GM19099 (cell line): ENCODE results near the gene ANGPTL4.

Source experiments
- POLR2A ChIP-seq: IDR thresholded peaks from 3 replicates; pipeline ENCODE4 v1.6.1; 2011; ENCODE audit warnings: low read depth; ENCODE audit not compliant: insufficient read length; ENCODE audit errors: extremely low read depth

The ANGPTL4 gene, protein sequence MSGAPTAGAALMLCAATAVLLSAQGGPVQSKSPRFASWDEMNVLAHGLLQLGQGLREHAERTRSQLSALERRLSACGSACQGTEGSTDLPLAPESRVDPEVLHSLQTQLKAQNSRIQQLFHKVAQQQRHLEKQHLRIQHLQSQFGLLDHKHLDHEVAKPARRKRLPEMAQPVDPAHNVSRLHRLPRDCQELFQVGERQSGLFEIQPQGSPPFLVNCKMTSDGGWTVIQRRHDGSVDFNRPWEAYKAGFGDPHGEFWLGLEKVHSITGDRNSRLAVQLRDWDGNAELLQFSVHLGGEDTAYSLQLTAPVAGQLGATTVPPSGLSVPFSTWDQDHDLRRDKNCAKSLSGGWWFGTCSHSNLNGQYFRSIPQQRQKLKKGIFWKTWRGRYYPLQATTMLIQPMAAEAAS

DNA sequence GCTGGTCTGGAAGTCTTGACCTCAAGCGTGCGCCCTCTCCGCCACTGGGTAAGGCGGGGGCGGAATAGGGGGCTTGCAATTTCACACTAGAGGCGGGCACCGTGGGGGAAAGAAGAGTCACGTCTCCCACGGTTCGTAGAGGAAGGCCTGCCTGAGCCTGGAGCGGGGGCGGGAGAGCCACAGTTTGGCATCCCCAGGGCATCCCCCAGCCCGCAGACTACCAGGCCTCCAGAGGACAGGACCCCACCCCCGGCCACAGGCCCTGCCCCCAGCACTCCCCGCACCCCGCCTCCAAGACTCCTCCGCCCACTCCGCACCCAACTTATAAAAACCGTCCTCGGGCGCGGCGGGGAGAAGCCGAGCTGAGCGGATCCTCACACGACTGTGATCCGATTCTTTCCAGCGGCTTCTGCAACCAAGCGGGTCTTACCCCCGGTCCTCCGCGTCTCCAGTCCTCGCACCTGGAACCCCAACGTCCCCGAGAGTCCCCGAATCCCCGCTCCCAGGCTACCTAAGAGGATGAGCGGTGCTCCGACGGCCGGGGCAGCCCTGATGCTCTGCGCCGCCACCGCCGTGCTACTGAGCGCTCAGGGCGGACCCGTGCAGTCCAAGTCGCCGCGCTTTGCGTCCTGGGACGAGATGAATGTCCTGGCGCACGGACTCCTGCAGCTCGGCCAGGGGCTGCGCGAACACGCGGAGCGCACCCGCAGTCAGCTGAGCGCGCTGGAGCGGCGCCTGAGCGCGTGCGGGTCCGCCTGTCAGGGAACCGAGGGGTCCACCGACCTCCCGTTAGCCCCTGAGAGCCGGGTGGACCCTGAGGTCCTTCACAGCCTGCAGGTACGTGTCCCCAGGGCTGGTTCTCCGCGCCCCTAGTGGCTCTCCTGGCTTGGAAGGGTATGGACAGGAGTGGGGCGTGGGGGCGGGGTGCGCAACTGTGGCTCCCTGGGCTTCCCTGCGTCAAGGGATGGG lies at the start of gene ANGPTL4:
ANGPTL4 (plus strand) TSS at position 353 of the 969 bp plus-strand sequence; CDS start at position 520, 167 bp downstream.
- TF ChIP-seq POLR2A: no peak

DNA sequence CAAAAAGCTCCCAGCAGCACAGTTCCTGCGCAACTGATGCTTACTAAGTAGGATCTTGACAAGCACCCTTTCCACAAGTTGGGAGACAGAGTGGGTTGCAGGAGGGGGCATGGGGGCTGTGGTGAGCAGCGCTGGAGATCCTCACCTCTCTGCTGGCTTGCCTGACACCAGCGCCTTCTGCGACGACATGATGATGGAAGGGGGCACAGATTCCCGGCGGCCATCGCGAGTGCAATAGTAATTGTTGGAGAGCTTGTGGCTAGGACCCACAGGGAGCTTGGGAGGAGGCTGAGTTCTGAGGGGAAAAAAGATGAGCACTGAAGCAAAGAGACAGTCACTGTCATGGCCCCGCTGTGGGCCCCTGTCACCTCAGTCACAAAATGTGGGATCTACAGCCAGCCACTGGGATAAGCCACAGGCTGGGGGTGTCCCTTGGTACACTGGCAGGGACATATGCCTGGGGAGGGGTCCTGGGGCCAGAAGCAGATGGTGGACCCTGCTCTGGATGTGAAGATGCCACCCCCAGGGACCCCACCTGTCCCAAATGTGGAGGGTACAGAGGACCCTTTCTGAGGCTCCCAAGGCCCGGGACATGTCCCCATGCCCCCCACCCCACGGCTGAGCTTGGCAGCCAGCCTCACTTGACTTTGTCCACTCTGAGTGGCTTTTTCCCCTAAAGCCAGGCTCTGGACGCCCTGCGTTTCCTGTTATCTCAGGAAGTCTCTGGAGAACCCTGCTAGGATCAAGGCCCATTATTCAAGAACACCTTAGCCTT lies 47.4 kb upstream of the ANGPTL4 start:
- TF ChIP-seq POLR2A: no peak

DNA sequence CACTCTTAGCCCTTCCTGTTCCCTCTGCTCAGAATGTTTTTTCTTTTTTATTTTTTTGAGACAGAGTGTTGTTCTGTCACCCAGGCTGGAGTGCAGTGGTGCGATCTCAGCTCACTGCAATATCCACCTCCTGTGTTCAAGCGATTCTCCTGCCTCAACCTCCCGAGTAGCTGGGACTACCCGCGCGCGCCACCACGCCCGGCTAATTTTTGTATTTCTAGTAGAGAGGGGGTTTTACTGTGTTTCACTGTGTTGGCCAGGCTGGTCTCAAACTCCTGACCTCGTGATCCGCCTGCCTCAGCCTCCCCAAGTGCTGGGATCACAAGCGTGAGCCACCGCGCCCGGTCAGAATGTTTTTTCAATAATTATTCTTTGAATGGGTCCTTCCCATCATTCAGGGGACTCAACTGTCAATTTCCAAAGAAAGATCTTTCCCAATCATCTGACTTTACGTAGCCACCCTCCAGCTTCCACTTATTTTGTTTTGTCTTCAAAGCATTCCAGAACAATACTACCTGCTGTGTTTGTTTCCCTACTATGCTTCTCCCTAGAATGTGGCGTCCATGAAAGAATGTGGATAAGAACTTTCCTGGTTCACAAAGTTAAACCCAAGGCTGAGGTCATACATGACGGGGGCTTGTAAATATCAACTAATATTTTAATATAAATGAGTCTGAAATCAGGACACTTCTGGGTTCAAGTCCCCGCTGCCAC lies 44.0 kb upstream of the ANGPTL4 start:
- TF ChIP-seq POLR2A: no peak

DNA sequence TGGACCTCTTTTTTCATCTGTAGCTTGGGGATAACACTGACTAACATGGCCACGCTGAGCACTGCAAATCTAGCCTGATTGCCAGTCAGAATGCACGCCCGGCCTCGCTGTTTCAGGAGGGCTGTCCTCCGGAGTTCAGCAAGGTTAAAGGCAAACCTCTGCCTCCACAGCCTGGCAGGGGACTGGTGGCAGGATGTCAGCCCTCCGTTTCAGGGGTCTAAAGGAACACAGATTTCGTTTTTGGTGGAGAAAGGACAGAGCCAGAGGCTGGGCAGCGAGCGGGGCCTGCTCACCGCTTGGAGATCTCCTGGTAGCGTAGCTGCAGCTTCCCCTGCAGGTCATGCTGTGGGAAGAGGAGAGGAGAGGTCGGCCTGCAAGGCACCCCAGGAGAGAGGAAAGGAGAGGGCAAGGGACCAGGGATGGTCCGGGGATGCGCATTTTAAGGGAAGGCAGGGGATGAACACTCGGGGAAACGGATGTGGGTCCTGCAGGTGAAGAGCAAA lies 43.3 kb upstream of the ANGPTL4 start:
- TF ChIP-seq POLR2A: no peak

DNA sequence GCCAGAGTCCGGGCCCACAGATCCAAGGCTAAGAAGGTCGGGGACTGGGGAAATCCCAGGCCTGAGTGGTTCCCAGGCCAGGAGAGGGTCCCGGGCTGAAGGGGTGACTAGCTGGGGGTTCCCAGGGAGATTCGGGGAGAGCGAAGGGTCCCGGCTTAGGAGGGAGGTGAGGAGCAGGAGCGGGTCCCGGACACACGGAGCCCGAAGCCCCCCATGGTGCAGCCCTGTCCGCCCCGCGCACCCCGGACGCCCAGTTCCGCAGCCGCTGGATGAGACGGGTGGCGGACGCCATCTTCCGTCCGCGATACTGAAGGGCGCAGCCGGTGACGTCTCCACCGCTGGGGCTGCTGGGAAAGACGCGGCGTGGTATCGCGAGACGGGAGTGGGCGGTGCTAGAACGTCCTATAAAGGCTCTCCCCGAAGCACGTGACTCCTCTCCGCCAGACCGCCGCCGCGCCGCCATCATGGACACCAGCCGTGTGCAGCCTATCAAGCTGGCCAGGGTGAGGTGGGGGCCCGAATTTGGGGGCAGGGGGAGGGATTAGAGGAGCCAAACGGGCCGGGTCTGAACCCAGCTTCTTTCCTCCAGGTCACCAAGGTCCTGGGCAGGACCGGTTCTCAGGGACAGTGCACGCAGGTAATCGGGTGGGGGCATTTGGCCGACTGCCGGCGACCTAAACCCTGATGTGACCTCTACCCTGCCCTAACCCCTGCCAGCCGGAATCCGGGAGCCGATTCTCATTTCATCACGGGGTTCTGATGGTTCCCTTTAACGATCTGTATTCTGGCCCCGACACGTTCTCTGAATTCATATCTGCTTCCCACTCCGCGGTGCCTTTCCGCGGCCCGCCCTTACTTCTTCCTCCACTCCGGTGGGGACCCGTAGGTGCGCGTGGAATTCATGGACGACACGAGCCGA lies 42.6 kb upstream of the ANGPTL4 start, which contains the start of the genes NDUFA7 and RPS28:
NDUFA7 (minus strand) TSS at position 309 of the 919 bp plus-strand sequence; CDS start at position 292, 17 bp downstream.
RPS28 (plus strand) TSS at position 430 of the 919 bp plus-strand sequence; CDS start at position 465, 35 bp downstream.
- peak; percentile 96 for TF ChIP-seq POLR2A

DNA sequence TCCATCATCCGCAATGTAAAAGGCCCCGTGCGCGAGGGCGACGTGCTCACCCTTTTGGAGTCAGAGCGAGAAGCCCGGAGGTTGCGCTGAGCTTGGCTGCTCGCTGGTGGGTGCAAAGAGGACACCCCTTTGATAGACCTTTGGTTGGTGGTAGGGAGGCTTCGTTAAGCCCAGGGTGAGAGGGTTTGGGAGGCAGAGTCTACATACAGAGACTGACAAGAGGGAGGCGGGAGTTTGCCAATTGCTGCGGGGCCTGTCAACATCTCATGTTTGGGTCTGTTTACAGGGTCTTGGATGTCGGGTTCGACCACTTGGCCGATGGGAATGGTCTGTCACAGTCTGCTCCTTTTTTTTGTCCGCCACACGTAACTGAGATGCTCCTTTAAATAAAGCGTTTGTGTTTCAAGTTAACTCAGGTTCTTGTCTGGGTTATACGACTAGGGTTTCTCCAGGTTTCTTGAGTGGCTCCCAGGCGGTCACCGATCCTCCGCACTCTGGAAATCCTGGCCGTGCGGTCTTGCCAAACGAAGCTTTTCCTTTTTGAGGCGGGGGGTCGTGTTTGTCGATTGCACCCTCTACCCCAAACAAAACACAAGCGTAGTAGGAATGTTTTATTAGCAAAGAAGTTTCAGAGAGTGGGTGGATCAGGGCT lies 41.8 kb upstream of the ANGPTL4 start:
- TF ChIP-seq POLR2A: no peak

DNA sequence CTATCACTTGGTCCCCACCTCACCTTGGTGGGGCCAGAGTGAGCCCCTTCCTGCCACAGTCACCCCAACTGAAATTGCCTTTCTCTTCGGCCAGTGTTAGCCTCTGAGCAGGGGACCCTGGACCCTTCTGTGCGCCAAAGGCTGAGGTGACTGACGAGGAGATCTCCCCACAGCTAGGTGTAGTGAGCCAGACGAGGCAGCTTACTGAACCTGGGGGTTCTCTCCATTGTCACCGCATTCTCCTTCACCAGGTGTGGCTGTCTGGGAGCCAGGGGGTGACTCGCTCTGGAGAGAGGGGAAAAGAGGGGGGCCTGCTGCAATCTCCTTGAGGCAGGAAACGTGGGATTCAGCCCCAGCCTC lies 41.3 kb upstream of the ANGPTL4 start:
- TF ChIP-seq POLR2A: no peak

DNA sequence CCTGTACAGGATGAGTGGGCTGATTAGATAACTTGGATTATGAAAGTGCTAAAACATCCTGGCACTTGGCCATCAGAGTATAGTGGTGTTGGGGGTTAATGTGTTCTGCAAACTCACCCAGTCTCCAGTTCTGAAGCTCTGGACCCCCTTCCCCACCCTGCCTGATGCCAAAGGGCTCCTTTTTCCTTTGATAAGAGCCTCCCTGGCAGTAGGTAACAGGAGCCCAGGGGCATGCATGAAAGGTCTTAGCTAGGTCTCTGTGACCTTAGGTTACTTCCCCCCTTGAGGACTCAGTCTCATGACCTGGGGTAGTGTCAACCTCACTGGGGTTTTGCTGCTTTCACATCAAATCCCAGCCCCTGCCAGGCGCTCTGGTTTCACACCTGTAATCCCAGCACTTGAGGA lies 40.2 kb upstream of the ANGPTL4 start:
- TF ChIP-seq POLR2A: no peak

DNA sequence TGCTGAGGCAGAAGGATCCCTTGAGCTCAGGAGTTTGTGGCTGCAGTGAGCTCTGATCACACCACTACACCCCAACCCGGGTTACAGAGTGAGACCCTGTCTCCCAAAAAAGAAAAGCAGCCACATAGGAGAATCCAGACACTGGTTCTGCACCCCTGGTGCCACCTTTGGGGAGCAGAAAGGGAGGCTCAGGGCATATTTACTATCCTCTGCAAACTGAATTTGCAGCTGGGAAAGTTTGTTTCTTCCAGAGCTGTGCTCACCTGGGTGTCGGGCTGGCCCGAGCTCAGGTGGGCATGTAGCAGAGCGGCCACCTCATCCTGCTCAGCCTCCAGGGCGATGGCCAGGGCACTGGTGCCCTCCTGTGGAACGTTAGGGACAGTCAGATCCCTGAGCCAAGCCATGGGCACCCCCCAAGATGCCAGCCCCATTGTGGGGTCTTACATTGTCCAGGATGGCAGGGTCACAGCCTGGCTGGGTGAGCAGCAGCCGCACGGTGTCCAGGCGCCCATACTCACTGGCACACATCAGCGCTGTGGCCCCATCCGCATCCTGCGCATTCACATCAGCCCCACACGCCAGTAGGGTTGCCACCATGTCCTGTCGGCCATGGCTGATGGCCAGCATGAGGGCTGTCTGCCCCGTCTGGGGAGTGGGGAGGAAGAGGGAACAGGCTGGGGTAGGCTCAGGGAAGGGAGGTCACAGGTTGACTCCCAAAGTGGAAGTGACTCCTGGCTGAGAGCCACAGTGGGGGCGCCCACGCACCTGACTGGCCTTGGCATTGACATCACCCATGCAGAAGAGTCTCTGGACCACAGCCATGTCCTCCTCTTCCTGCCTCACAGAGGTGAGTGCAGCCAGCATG lies 39.5 kb upstream of the ANGPTL4 start:
- TF ChIP-seq POLR2A: peak; percentile 23

DNA sequence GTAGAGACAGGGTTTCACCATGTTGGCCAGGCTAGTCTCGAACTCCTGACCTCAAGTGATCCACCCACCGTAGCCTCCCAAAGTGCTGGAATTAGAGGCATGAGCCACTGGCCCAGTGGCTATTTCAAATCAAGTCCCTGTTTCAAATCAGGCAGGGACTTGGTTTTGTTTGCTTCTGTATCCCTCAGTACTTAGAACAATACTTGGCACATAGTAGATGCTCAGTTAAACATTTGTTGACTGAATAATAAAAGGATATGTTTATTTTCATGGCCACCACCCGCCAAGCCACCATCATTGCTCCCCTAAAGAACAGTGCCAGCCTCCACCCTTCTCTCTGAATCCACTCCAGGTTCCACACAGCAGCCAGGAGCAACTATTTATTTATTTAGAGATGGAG lies 38.5 kb upstream of the ANGPTL4 start:
- no peak for TF ChIP-seq POLR2A

DNA sequence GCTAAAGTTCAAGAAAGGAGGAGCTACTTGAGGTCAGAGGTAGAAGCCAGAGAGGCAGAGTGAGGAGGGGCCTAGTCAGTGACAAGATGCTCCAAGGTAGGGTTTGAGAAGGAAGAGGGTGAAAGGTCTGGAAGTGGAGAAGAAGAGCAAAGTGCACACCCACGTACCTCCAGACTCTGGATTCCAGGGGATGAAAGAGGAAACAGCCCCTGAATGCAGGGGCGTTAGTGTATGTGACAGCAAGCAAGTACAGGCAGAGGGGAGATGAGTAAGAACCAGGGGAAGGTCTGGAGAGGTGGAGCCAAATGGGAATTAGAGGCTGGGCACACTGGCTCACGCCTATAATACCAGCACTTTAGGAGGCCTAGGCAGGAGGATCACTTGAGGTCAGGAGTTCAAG lies 34.0 kb upstream of the ANGPTL4 start:
- TF ChIP-seq POLR2A: no peak
